Measurements from ENCODE around the gene GRIN2A. TPM values are rescaled to one million over a fixed set of nuclear protein-coding genes. Genes with fewer than 3 reads are reported as not detected.

The GRIN2A gene
- total RNA-seq, 1 experiment from 2014 or later, result not detected

DNA sequence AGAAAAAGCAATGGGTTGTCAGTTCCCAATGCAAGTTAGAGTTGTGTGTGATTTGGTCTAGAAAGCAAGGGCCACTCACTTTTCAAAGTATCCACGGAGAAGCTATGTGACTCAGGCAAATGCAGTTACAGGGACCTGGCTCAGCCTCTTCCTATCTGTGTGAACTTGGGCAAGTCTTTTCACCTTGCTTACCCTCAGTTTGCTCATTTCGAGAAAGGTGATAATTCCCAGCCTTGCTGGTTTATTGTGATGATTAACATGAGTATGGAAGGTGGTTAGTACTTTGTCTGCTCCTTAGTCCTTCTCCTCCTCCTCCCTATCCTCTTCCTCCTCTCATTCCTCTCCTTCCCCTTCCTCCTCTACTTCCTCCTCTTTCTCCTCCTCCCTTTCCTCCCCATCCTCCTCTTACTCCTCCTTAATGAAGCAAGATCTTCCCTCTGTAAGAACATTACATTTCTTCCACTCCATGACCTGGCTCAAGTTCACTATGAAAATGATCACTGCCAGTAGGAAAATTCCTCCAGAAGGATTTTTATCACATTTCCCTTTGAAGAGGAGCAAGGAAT, 204.0 kb downstream of the GRIN2A start:
- TF ChIP-seq, protein P1, sequence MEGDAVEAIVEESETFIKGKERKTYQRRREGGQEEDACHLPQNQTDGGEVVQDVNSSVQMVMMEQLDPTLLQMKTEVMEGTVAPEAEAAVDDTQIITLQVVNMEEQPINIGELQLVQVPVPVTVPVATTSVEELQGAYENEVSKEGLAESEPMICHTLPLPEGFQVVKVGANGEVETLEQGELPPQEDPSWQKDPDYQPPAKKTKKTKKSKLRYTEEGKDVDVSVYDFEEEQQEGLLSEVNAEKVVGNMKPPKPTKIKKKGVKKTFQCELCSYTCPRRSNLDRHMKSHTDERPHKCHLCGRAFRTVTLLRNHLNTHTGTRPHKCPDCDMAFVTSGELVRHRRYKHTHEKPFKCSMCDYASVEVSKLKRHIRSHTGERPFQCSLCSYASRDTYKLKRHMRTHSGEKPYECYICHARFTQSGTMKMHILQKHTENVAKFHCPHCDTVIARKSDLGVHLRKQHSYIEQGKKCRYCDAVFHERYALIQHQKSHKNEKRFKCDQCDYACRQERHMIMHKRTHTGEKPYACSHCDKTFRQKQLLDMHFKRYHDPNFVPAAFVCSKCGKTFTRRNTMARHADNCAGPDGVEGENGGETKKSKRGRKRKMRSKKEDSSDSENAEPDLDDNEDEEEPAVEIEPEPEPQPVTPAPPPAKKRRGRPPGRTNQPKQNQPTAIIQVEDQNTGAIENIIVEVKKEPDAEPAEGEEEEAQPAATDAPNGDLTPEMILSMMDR (IDR thresholded peaks at IDR 0.05; ENCODE audit: unreplicated experiment), result no peak
- no peak for DNase-seq (ENCODE audit: unreplicated experiment)
- H3K4me3 Mint-ChIP-seq (ENCODE audit: unreplicated experiment), result no peak overlapping the region
- CTCF ChIA-PET, result no interaction called here
- H3K4me1 Mint-ChIP-seq (ENCODE audit: insufficient read depth, unreplicated experiment), result no peaks in the 10 kb centered on the region
- H3K27me3 Mint-ChIP-seq (ENCODE audit: insufficient read depth, unreplicated experiment), result no peaks in the 10 kb centered on the region
- H3K27ac Mint-ChIP-seq (ENCODE audit: low read depth, unreplicated experiment), result no peak overlapping the region
- POLR2A ChIA-PET, result no interaction called here
- peaks cover 15% of the 10 kb centered on the region for H3K9me3 Mint-ChIP-seq (ENCODE audit: unreplicated experiment)
- no TSS peak for BruUV-seq (replicated peaks)
- no peaks in the 10 kb centered on the region for H3K36me3 Mint-ChIP-seq (ENCODE audit: insufficient read depth, unreplicated experiment)
- intact Hi-C loops (cut with micrococcal nuclease), result no loop called here

DNA sequence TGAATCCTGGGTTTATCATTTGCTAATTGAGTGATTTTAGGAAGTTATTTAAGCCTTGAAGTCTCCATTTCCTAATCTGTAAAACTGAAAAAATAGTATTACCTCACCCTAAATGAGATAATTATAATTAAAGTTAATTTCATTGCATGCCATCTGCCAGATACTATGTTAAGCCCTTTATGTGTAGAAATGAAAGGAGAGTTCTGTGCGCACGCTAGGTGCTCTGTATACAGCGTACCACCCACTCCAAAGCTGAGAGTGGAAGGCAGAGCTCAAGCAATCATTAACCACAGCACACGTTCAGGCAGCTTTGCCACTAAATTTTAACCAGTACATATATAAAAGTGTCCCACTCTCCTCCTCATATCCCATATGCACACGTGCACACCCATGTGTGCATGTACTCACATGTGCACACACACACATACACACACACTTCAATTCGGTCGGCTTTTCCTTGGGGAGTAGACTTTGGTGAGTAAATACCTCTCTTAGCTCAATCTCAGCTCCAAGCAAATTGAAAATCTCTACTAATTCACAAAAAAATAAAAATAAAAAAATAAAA, 204.8 kb downstream of the GRIN2A start:
- Mint-ChIP-seq H3K27me3 (ENCODE audit: insufficient read depth, unreplicated experiment) (no peaks in the 10 kb centered on the region), H3K27ac (ENCODE audit: low read depth, unreplicated experiment) (no peak overlapping the region), H3K9me3 (ENCODE audit: unreplicated experiment) (peaks cover 22% of the 10 kb centered on the region), H3K4me1 (ENCODE audit: insufficient read depth, unreplicated experiment) (no peaks in the 10 kb centered on the region), H3K36me3 (ENCODE audit: insufficient read depth, unreplicated experiment) (no peaks in the 10 kb centered on the region), H3K4me3 (ENCODE audit: unreplicated experiment) (no peak overlapping the region)
- POLR2A ChIA-PET, result no interaction called here
- TF ChIP-seq, protein P1 (IDR thresholded peaks at IDR 0.05; ENCODE audit: unreplicated experiment), result no peak
- intact Hi-C loops (cut with micrococcal nuclease), result no loop called here
- CTCF ChIA-PET, result no interaction called here
- BruUV-seq (replicated peaks), result no TSS peak
- DNase-seq (ENCODE audit: unreplicated experiment), result no peak

DNA sequence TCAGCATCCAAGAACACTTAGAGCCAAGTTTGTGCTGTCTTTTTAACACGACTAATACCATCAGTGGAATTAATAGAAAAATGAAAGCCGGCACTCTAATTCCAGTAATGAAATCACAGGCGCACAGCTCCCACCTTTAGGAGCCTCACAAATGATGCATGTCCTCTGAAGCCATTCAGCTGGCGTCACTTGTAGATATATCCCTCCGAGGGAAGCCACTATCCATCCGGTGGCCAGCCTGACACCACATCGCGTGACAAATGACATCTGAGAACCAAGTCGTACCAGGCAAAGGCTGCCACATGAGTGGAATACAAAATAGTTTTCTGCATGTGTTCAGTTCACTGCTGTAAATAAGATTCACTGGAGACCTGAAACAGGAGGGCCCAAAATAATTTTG, 205.6 kb downstream of the GRIN2A start:
- no TSS peak for BruUV-seq (replicated peaks)
- Mint-ChIP-seq H3K27me3 (ENCODE audit: insufficient read depth, unreplicated experiment) (no peaks in the 10 kb centered on the region), H3K27ac (ENCODE audit: low read depth, unreplicated experiment) (no peak overlapping the region), H3K36me3 (ENCODE audit: insufficient read depth, unreplicated experiment) (no peaks in the 10 kb centered on the region), H3K9me3 (ENCODE audit: unreplicated experiment) (peaks cover 24% of the 10 kb centered on the region), H3K4me1 (ENCODE audit: insufficient read depth, unreplicated experiment) (no peaks in the 10 kb centered on the region), H3K4me3 (ENCODE audit: unreplicated experiment) (no peak overlapping the region)
- DNase-seq (ENCODE audit: unreplicated experiment), result no peak
- intact Hi-C loops (cut with micrococcal nuclease), result no loop called here
- CTCF ChIA-PET, result no interaction called here
- TF ChIP-seq, protein P1 (IDR thresholded peaks at IDR 0.05; ENCODE audit: unreplicated experiment), result no peak
- POLR2A ChIA-PET, result no interaction called here

DNA sequence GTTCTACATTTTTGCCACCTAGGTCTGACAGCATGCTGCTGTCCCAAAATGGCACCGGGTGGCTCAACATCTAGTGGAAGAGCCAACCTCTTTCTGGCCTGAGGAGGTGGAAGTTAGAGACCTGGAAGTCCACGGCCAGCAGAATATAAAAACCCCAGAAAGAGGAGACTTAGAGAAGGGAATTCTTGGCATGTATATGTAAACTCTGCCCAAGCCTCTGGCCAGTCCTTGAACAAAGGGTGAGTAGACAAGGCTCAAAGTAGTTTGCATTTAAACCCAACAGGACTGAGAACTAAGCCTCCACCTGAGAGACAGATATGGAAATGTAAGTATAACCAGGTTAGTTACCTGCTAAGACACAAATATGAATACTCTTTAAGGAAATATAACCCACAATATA, 210.3 kb downstream of the GRIN2A start:
- CTCF ChIA-PET, result no interaction called here
- intact Hi-C loops (cut with micrococcal nuclease), result no loop called here
- Mint-ChIP-seq H3K27ac (ENCODE audit: low read depth, unreplicated experiment) (no peak overlapping the region), H3K4me1 (ENCODE audit: insufficient read depth, unreplicated experiment) (no peaks in the 10 kb centered on the region), H3K36me3 (ENCODE audit: insufficient read depth, unreplicated experiment) (no peaks in the 10 kb centered on the region), H3K9me3 (ENCODE audit: unreplicated experiment) (peaks cover 49% of the 10 kb centered on the region), H3K27me3 (ENCODE audit: insufficient read depth, unreplicated experiment) (no peaks in the 10 kb centered on the region), H3K4me3 (ENCODE audit: unreplicated experiment) (no peak overlapping the region)
- no TSS peak for BruUV-seq (replicated peaks)
- DNase-seq (ENCODE audit: unreplicated experiment), result no peak
- POLR2A ChIA-PET, result no interaction called here
- TF ChIP-seq, protein P1 (IDR thresholded peaks at IDR 0.05; ENCODE audit: unreplicated experiment), result no peak

All from MCF 10A (cell line).